ENCODE measurements around the gene CCT8L2.
"Not testable (repeated sequence)": the region's sequence is repeated elsewhere in the genome, so short reads cannot be mapped to it uniquely, and the experiment has no call there.

Gene CCT8L2

GRCh38 chr22:16592710-16593109, at the start of gene CCT8L2:
TSS of gene CCT8L2 (minus strand) at chr22:16592810. CDS start at chr22:16592550, 260 bp downstream.
- H3K27ac ChIP-seq = not testable (repeated sequence)

- not testable (repeated sequence) for H3K27ac ChIP-seq
Measured at GRCh38 chr22:16635442-16635841, 42.8 kb upstream of the CCT8L2 start.

- H3K27ac ChIP-seq = not testable (repeated sequence)
Measured at GRCh38 chr22:16634092-16634491, 41.5 kb upstream of the CCT8L2 start.

GRCh38 chr22:16628476-16628875, 35.9 kb upstream of the CCT8L2 start:
- not testable (repeated sequence) for H3K27ac ChIP-seq

GRCh38 chr22:16625018-16625417, 32.4 kb upstream of the CCT8L2 start:
- not testable (repeated sequence) for H3K27ac ChIP-seq

- H3K27ac ChIP-seq = not testable (repeated sequence)
Measured at GRCh38 chr22:16623595-16623994, 31.0 kb upstream of the CCT8L2 start.

- H3K27ac ChIP-seq = not testable (repeated sequence)
Measured at GRCh38 chr22:16617516-16617915, 24.9 kb upstream of the CCT8L2 start.

- not testable (repeated sequence) for H3K27ac ChIP-seq
Measured at GRCh38 chr22:16616390-16616938, 23.9 kb upstream of the CCT8L2 start.

GRCh38 chr22:16615606-16616245, 23.1 kb upstream of the CCT8L2 start:
- not testable (repeated sequence) for H3K27ac ChIP-seq

- H3K27ac ChIP-seq = no peak overlapping the region
- TF ChIP-seq CTCF (conservative IDR thresholded peaks at IDR 0.05) = no peak
Measured at GRCh38 chr22:16609548-16610261, 17.1 kb upstream of the CCT8L2 start.

GRCh38 chr22:16608931-16609330, 16.3 kb upstream of the CCT8L2 start:
- H3K27ac ChIP-seq = no peak overlapping the region
- TF ChIP-seq CTCF (conservative IDR thresholded peaks at IDR 0.05) = no peak

GRCh38 chr22:16604257-16604998, 11.8 kb upstream of the CCT8L2 start:
- H3K27ac ChIP-seq = not testable (repeated sequence)

- not testable (repeated sequence) for H3K27ac ChIP-seq
Measured at GRCh38 chr22:16603770-16604242, 11.2 kb upstream of the CCT8L2 start.

GRCh38 chr22:16603448-16603768, 10.8 kb upstream of the CCT8L2 start:
- H3K27ac ChIP-seq = no peak overlapping the region
- no peak for TF ChIP-seq CTCF (conservative IDR thresholded peaks at IDR 0.05)

- not testable (repeated sequence) for H3K27ac ChIP-seq
Measured at GRCh38 chr22:16602728-16603447, 10.3 kb upstream of the CCT8L2 start.

GRCh38 chr22:16602224-16602727, 9.7 kb upstream of the CCT8L2 start:
- not testable (repeated sequence) for H3K27ac ChIP-seq

Data from VCaP (cell line).